Naive thymus-derived CD8-positive, alpha-beta T cell (primary cell): ENCODE results near the gene ANO10. TPM values are rescaled to one million over a fixed set of nuclear protein-coding genes. Genes with fewer than 3 reads are reported as not detected.
"Not testable (repeated sequence)": the region's sequence is repeated elsewhere in the genome, so short reads cannot be mapped to it uniquely, and the experiment has no call there.

Experiments used
- ATAC-seq, 2 donors: fragments of 150-1000 bp; cut with Tn5 transposase in 1 of 2; sonication (Bioruptor Pico), chemical (Tn5 transposase) in 1 of 2; 1 replicate in 1 of 2; 2 replicates in 1 of 2; pipeline ENCODE4 v1.10.0; 2021; ENCODE audit warnings: mild to moderate bottlenecking in 2 of 2, moderate library complexity in 2 of 2
- POLR2A ChIA-PET: fragments of 350-600 bp; sonication (Branson Sonifier 250); formaldehyde crosslinking; loops from one replicate; lab custom pipeline; 2021; ENCODE audit warnings: antibody characterized with exemption; lab: Charles Lee
- DNase-seq, 10 donors: peaks; one replicate each; pipeline versions ENCODE4 v3.0.0 to v3.0.0-alpha.2; 2020 to 2022
- H3K27ac Mint-ChIP-seq, 10 donors: one replicate each; pipeline ENCODE4 v1.8.0; 2020 to 2022; ENCODE audit warnings: mild to moderate bottlenecking in 10 of 10, mixed read lengths in 10 of 10, moderate library complexity in 4 of 10, inconsistent platforms in 1 of 10
- H3K27me3 Mint-ChIP-seq, 5 donors: one replicate each; pipeline ENCODE4 v1.8.0; 2021 to 2022; ENCODE audit warnings: mixed read lengths in 5 of 5
- H3K36me3 Mint-ChIP-seq, 3 donors: one replicate each; pipeline ENCODE4 v1.8.0; 2020 to 2022; ENCODE audit warnings: mixed read lengths in 3 of 3, mild to moderate bottlenecking in 2 of 3, inconsistent platforms in 1 of 3
- H3K4me1 Mint-ChIP-seq, 4 donors: one replicate each; pipeline ENCODE4 v1.8.0; 2021 to 2022; ENCODE audit warnings: mixed read lengths in 4 of 4
- H3K4me3 Mint-ChIP-seq, 10 donors: one replicate each; pipeline ENCODE4 v1.8.0; 2020 to 2022; ENCODE audit warnings: mild to moderate bottlenecking in 10 of 10, mixed read lengths in 10 of 10, moderate library complexity in 6 of 10, inconsistent platforms in 1 of 10
- H3K9me3 Mint-ChIP-seq, 9 donors: one replicate each; pipeline ENCODE4 v1.8.0; 2020 to 2022; ENCODE audit warnings: mixed read lengths in 9 of 9, mild to moderate bottlenecking in 3 of 9, inconsistent platforms in 1 of 9, moderate library complexity in 1 of 9
- polyA plus RNA-seq, 3 donors: library from polyadenylated mRNA; unstranded; fragments of 300-500 nt; fragmentation: Illumina TruSeq; gene quantifications; one replicate each; pipeline ENCODE4 v1.2.3, GENCODE V29; 2021
- total RNA-seq, 8 experiments: library from RNA in 2 of 8; stranded (reverse) in 2 of 8; gene quantifications; one replicate each; pipeline ENCODE4 v1.2.3 and lab custom pipeline; 2021 to 2026

Gene ANO10
- total and polyA plus RNA-seq, 5 experiments from 2014 or later = 6.9 to 12.4 (median 10.4) TPM

DNA sequence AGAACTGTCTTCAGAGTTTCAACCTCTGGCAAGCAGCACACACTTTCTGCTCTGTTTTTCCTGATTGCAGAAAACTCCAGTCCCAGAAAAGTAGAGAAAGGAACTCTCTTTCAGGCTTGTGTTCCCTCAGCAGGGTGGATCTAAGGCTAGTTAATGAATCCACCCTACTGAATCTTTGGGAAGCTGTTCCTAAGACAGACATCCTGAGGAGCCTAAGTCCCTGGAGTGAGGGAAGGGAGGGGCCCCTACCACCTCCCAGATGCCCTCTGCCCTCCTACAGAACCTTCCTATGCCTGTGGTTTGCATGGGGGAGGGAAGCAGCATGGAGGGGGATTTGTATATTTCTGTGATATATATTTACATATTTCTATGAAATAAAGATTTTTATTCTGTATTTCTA is 124.4 kb downstream of the ANO10 start:
- H3K4me1 Mint-ChIP-seq = peaks cover 33 to 51% (median 46%) of the 10 kb centered on the region in 4 donors
- POLR2A ChIA-PET = no interaction called here

GRCh38 chr3:43496740-43497375 is 125.0 kb downstream of the ANO10 start:
- Mint-ChIP-seq H3K27me3 (no peaks in the 10 kb centered on the region), H3K4me1 (peaks cover 36 to 52% (median 47%) of the 10 kb centered on the region in 4 donors), H3K9me3 (peaks cover 0 to 3% (median 0%) of the 10 kb centered on the region in 9 donors), H3K27ac (peak overlapping the region in 8 of 10 donors; percentile 18 to 86 (median 51)), H3K4me3 (no peak overlapping the region), H3K36me3 (peaks cover 0 to 6% (median 0%) of the 10 kb centered on the region in 3 donors)
- POLR2A ChIA-PET = no interaction called here
- ATAC-seq (no peak), DNase-seq (no peak)

More for the DNA sequence above, 124.4 kb downstream of the ANO10 start:
- Mint-ChIP-seq H3K27ac (peak overlapping the region in 6 of 10 donors; percentile 18 to 86 (median 34)), H3K4me3 (no peak overlapping the region), H3K36me3 (peaks cover 0 to 6% (median 0%) of the 10 kb centered on the region in 3 donors), H3K27me3 (no peaks in the 10 kb centered on the region), H3K9me3 (peaks cover 0 to 1% (median 0%) of the 10 kb centered on the region in 9 donors)
- no peak for DNase-seq
- no peak for ATAC-seq

- H3K36me3 Mint-ChIP-seq, H3K27me3 Mint-ChIP-seq, DNase-seq, H3K9me3 Mint-ChIP-seq, H3K4me3 Mint-ChIP-seq, ATAC-seq, POLR2A ChIA-PET: not testable (repeated sequence)
- H3K27ac Mint-ChIP-seq = peak overlapping the region in 1 of 10 donors; percentile 39
- peaks cover 21 to 31% (median 27%) of the 10 kb centered on the region in 4 donors for H3K4me1 Mint-ChIP-seq
Observed at GRCh38 chr3:43492932-43493331, 128.9 kb downstream of the ANO10 start.

- POLR2A ChIA-PET = interaction anchor here (0.8 to 1.4 kb wide), 2 partner anchors 9 to 11 kb away, joined by 3 read pairs; no protein-coding TSS in a partner anchor
- Mint-ChIP-seq H3K4me1 (peaks cover 18 to 28% (median 23%) of the 10 kb centered on the region in 4 donors), H3K27ac (peak overlapping the region in 2 of 10 donors; percentile 40 to 54), H3K4me3 (peak overlapping the region in 2 of 10 donors; percentile 15 to 35)
- H3K27me3 Mint-ChIP-seq, H3K36me3 Mint-ChIP-seq, DNase-seq, H3K9me3 Mint-ChIP-seq, ATAC-seq: not testable (repeated sequence)
Observed at GRCh38 chr3:43491807-43492206, 130.0 kb downstream of the ANO10 start.

DNA sequence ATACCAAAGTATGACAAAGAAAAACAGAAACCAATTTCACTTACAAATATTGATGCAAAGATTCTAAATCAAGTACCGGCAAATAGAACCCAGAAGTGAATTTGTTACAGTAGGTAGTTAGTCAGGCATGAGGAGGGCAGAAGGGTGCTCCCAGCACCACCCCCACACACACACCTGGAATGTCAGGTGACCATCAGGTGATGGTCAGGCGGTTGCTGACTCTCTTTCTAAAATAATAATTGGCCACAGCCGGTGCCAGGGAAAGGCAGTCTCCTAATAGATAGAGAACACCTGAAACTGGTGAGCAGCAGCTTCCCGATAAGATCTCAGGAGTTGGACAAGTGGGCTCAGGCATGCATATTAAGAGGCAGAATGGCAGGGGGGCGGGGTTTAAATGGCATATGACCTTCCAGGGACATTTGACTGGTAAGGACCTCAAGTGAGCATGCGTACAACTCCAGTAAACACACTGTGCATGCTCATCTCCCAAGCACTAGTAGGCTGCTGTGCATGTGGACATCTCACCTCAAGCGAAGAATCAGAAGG is 131.1 kb downstream of the ANO10 start:
- peaks cover 14 to 24% (median 22%) of the 10 kb centered on the region in 4 donors for H3K4me1 Mint-ChIP-seq

DNA sequence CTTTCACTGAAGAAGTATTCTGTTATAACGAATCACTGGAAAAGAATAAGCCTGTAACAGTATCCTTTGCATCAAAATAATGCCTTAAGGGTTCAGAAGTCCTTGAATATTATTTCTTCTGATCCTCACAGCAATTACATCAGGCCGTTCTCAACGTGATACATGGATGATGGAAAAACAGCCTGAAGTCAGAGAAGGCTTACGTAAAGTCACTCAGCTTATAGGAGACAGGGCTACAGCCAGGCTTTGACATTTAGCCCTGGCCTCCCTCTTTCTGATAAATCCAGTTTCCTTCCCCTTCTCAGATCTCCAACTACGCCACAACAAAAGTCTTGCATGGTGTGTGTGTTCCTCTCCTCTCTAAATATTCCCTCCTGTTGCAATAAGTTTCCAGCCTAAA is 131.9 kb downstream of the ANO10 start:
- H3K27ac Mint-ChIP-seq = peak overlapping the region in 5 of 10 donors; percentile 32 to 82 (median 36)
- H3K4me1 Mint-ChIP-seq = peaks cover 14 to 24% (median 22%) of the 10 kb centered on the region in 4 donors
- DNase-seq (no peak), ATAC-seq (no peak)
- peaks cover 0 to 3% (median 0%) of the 10 kb centered on the region in 9 donors for H3K9me3 Mint-ChIP-seq
- peaks cover 0 to 6% (median 2%) of the 10 kb centered on the region in 3 donors for H3K36me3 Mint-ChIP-seq
- POLR2A ChIA-PET = no interaction called here
- no peak overlapping the region for H3K4me3 Mint-ChIP-seq
- H3K27me3 Mint-ChIP-seq = no peaks in the 10 kb centered on the region

More for the DNA sequence above, 131.1 kb downstream of the ANO10 start:
- no peak for ATAC-seq
- H3K9me3 Mint-ChIP-seq = peaks cover 0 to 3% (median 0%) of the 10 kb centered on the region in 9 donors
- H3K4me3 Mint-ChIP-seq = peak overlapping the region in 1 of 10 donors; percentile 14
- H3K27me3 Mint-ChIP-seq = no peaks in the 10 kb centered on the region
- peak overlapping the region in 5 of 10 donors; percentile 17 to 70 (median 32) for H3K27ac Mint-ChIP-seq
- peaks cover 0 to 6% (median 2%) of the 10 kb centered on the region in 3 donors for H3K36me3 Mint-ChIP-seq
- no peak for DNase-seq
- POLR2A ChIA-PET = interaction anchor here (0.8 to 1.4 kb wide), 2 partner anchors 10 to 12 kb away, joined by 3 read pairs; no protein-coding TSS in a partner anchor

DNA sequence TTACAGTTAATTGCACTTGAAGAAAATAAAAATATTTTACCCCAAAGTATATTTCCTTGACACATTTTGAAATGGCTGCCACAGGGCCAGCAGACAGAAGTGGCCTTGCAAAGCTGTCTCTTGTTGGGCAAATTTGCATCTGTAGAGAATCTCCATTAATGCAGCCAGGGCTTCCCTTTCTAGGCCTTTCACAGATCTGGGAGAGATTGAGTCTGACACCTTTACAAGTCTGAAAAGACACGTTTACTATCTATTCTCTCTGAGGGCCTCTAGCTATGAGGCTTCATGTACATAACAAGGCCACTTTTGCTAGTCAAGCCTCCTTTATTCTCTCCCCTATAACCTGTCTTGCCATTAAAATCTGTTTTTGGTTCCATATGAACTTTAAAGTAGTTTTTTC is 135.9 kb downstream of the ANO10 start:
- POLR2A ChIA-PET = no interaction called here
- H3K27me3 Mint-ChIP-seq = no peaks in the 10 kb centered on the region
- H3K4me1 Mint-ChIP-seq = peaks cover 17 to 38% (median 33%) of the 10 kb centered on the region in 4 donors
- no peak overlapping the region for H3K4me3 Mint-ChIP-seq
- peak overlapping the region in 1 of 10 donors; percentile 13 for H3K27ac Mint-ChIP-seq
- H3K36me3 Mint-ChIP-seq = peaks cover 2 to 13% (median 12%) of the 10 kb centered on the region in 3 donors
- peaks cover 0 to 12% (median 3%) of the 10 kb centered on the region in 9 donors for H3K9me3 Mint-ChIP-seq
- DNase-seq (no peak), ATAC-seq (no peak)

DNA sequence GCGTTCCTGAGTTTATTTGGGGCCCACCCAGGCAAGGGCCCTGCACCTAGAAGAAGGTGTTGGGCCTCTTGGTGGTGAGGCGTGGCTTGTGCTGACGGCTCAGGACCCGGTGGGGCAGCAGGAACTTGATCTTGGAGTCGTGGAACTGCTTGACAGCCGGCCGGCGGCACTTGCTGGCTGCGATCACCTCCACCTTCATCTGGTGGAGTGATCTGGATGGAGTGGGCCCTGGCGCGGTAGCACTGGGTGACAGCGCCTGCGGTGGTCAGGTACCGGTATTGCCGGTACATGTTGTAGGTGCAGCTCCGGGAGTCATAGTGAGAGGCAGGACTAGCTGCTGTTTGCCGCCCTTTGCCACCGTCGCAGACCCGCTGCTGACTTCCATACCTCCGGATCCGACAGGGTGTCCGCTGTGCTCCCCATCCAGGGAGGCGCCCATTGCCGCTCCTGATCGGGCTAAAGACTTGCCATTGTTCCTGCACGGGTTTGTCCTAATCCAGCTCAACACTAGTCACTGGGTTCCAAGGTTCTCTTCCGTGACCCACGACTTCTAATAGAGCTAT is 136.8 kb downstream of the ANO10 start:
- no peak for ATAC-seq
- Mint-ChIP-seq H3K36me3 (peaks cover 2 to 13% (median 12%) of the 10 kb centered on the region in 3 donors), H3K9me3 (peaks cover 0 to 12% (median 7%) of the 10 kb centered on the region in 9 donors), H3K27ac (peak overlapping the region in 2 of 10 donors; percentile 58 to 84), H3K4me1 (peaks cover 12 to 36% (median 27%) of the 10 kb centered on the region in 4 donors), H3K27me3 (no peaks in the 10 kb centered on the region), H3K4me3 (no peak overlapping the region)
- POLR2A ChIA-PET = interaction anchor here (0.6 kb wide), 1 partner anchor 179 kb away, joined by 6 read pairs; no protein-coding TSS in a partner anchor
- DNase-seq = no peak

- no peak for DNase-seq
- Mint-ChIP-seq H3K4me1 (peaks cover 29 to 65% (median 59%) of the 10 kb centered on the region in 4 donors), H3K9me3 (peaks cover 0 to 13% (median 7%) of the 10 kb centered on the region in 9 donors), H3K36me3 (peaks cover 0 to 27% (median 20%) of the 10 kb centered on the region in 3 donors), H3K4me3 (no peak overlapping the region), H3K27me3 (no peaks in the 10 kb centered on the region), H3K27ac (peak overlapping the region in 7 of 10 donors; percentile 9 to 77 (median 41))
- POLR2A ChIA-PET = no interaction called here
- ATAC-seq = no peak
Observed at GRCh38 chr3:43481375-43481774, 140.4 kb downstream of the ANO10 start.

GRCh38 chr3:43478839-43479238 is 143.0 kb downstream of the ANO10 start:
- POLR2A ChIA-PET = interaction anchor here (1.2 to 1.8 kb wide), 2 partner anchors 22 to 87 kb away, joined by 3 to 8 read pairs; no protein-coding TSS in a partner anchor
- peak overlapping the region; percentile 95 to 99 (median 98) for H3K27ac Mint-ChIP-seq
- DNase-seq, H3K27me3 Mint-ChIP-seq, ATAC-seq: not testable (repeated sequence)
- peaks cover 0 to 13% (median 5%) of the 10 kb centered on the region in 9 donors for H3K9me3 Mint-ChIP-seq
- H3K4me3 Mint-ChIP-seq = peak overlapping the region in 2 of 10 donors; percentile 27 to 28
- peaks cover 0 to 27% (median 20%) of the 10 kb centered on the region in 3 donors for H3K36me3 Mint-ChIP-seq
- H3K4me1 Mint-ChIP-seq = peaks cover 29 to 65% (median 63%) of the 10 kb centered on the region in 4 donors

- Mint-ChIP-seq H3K4me3 (peak overlapping the region in 9 of 10 donors; percentile 39 to 75 (median 60)), H3K9me3 (peaks cover 0 to 11% (median 5%) of the 10 kb centered on the region in 9 donors), H3K27ac (peak overlapping the region; percentile 95 to 99 (median 98)), H3K27me3 (no peaks in the 10 kb centered on the region), H3K36me3 (peaks cover 0 to 26% (median 24%) of the 10 kb centered on the region in 3 donors), H3K4me1 (peaks cover 32 to 67% (median 62%) of the 10 kb centered on the region in 4 donors)
- ATAC-seq (peak in 1 of 2 donors; percentile 14), DNase-seq (no peak)
- POLR2A ChIA-PET = interaction anchor here (0.6 to 1.8 kb wide), 4 partner anchors 10 to 316 kb away, joined by 3 to 8 read pairs (median 4); no protein-coding TSS in a partner anchor
Observed at GRCh38 chr3:43478118-43478785, 143.6 kb downstream of the ANO10 start.
